ENCODE measurements around the gene KRT33B.

Gene KRT33B

GRCh38 chr17:41347869-41348760, 21.5 kb downstream of the KRT33B start:
- TF ChIP-seq REST (IDR thresholded peaks at IDR 0.05; ENCODE audit: insufficient read depth in 1 of 2, low read depth in 2 of 2, low read length in 2 of 2) (no peak), TAF1 (IDR thresholded peaks at IDR 0.05; ENCODE audit: borderline replicate concordance, insufficient read depth, low read length) (no peak), SIN3A (IDR thresholded peaks at IDR 0.05; ENCODE audit: borderline replicate concordance, insufficient read depth, low read length) (no peak), FOXP2 (optimal IDR thresholded peaks at IDR 0.05; ENCODE audit: borderline replicate concordance, extremely low read depth, extremely low read length, insufficient read depth) (no peak), POLR2AphosphoS5 (IDR thresholded peaks at IDR 0.05; ENCODE audit: low read depth, low read length) (no peak)

GRCh38 chr17:41345992-41346391, 23.6 kb downstream of the KRT33B start:
- no peak for TF ChIP-seq FOXP2 (optimal IDR thresholded peaks at IDR 0.05; ENCODE audit: borderline replicate concordance, extremely low read depth, extremely low read length, insufficient read depth)
- TF ChIP-seq TAF1 (IDR thresholded peaks at IDR 0.05; ENCODE audit: borderline replicate concordance, insufficient read depth, low read length), result no peak
- no peak for TF ChIP-seq SIN3A (IDR thresholded peaks at IDR 0.05; ENCODE audit: borderline replicate concordance, insufficient read depth, low read length)
- TF ChIP-seq REST (IDR thresholded peaks at IDR 0.05; ENCODE audit: insufficient read depth in 1 of 2, low read depth in 2 of 2, low read length in 2 of 2), result no peak
- TF ChIP-seq POLR2AphosphoS5 (IDR thresholded peaks at IDR 0.05; ENCODE audit: low read depth, low read length), result no peak

- no peak for TF ChIP-seq REST (IDR thresholded peaks at IDR 0.05; ENCODE audit: insufficient read depth in 1 of 2, low read depth in 2 of 2, low read length in 2 of 2)
- no peak for TF ChIP-seq POLR2AphosphoS5 (IDR thresholded peaks at IDR 0.05; ENCODE audit: low read depth, low read length)
- no peak for TF ChIP-seq SIN3A (IDR thresholded peaks at IDR 0.05; ENCODE audit: borderline replicate concordance, insufficient read depth, low read length)
- no peak for TF ChIP-seq FOXP2 (optimal IDR thresholded peaks at IDR 0.05; ENCODE audit: borderline replicate concordance, extremely low read depth, extremely low read length, insufficient read depth)
- no peak for TF ChIP-seq TAF1 (IDR thresholded peaks at IDR 0.05; ENCODE audit: borderline replicate concordance, insufficient read depth, low read length)
Measured at GRCh38 chr17:41343029-41343428, 26.6 kb downstream of the KRT33B start.

- TF ChIP-seq SIN3A (IDR thresholded peaks at IDR 0.05; ENCODE audit: borderline replicate concordance, insufficient read depth, low read length) (no peak), REST (IDR thresholded peaks at IDR 0.05; ENCODE audit: insufficient read depth in 1 of 2, low read depth in 2 of 2, low read length in 2 of 2) (no peak), FOXP2 (optimal IDR thresholded peaks at IDR 0.05; ENCODE audit: borderline replicate concordance, extremely low read depth, extremely low read length, insufficient read depth) (no peak), TAF1 (IDR thresholded peaks at IDR 0.05; ENCODE audit: borderline replicate concordance, insufficient read depth, low read length) (no peak), POLR2AphosphoS5 (IDR thresholded peaks at IDR 0.05; ENCODE audit: low read depth, low read length) (no peak)
Measured at GRCh38 chr17:41340934-41341861, 28.4 kb downstream of the KRT33B start.

Measured in PFSK-1 (cell line).